ENCODE measurements around the gene AFAP1L2.

AFAP1L2 gene

GRCh38 chr10:114316744-114317143 is 87.6 kb downstream of the AFAP1L2 start:
- in situ Hi-C loops (cut with MboI; ENCODE audit: low sequenced_read_pairs), result loop anchor here (25.0 kb wide), 1 partner anchor 471 kb away; no protein-coding TSS in a partner anchor

GRCh38 chr10:114315566-114316420 is 88.5 kb downstream of the AFAP1L2 start:
- in situ Hi-C loops (cut with MboI; ENCODE audit: low sequenced_read_pairs), result loop anchor here (25.0 kb wide), 1 partner anchor 472 kb away; no protein-coding TSS in a partner anchor

- in situ Hi-C loops (cut with MboI; ENCODE audit: low sequenced_read_pairs), result loop anchor here (25.0 kb wide), 1 partner anchor 473 kb away; no protein-coding TSS in a partner anchor
These were observed 90.4 kb downstream of the AFAP1L2 start for GRCh38 chr10:114313866-114314265.

GRCh38 chr10:114313139-114313538 is 91.2 kb downstream of the AFAP1L2 start:
- in situ Hi-C loops (cut with MboI; ENCODE audit: low sequenced_read_pairs), result loop anchor here (25.0 kb wide), 1 partner anchor 474 kb away; no protein-coding TSS in a partner anchor

GRCh38 chr10:114311496-114312209 is 92.6 kb downstream of the AFAP1L2 start:
- in situ Hi-C loops (cut with MboI; ENCODE audit: low sequenced_read_pairs), result loop anchor here (25.0 kb wide), 1 partner anchor 476 kb away; no protein-coding TSS in a partner anchor

- in situ Hi-C loops (cut with MboI; ENCODE audit: low sequenced_read_pairs), result loop anchor here (25.0 kb wide), 1 partner anchor 476 kb away; no protein-coding TSS in a partner anchor
These were observed 93.3 kb downstream of the AFAP1L2 start for GRCh38 chr10:114311023-114311422.

- in situ Hi-C loops (cut with MboI; ENCODE audit: low sequenced_read_pairs), result loop anchor here (25.0 kb wide), 1 partner anchor 477 kb away; no protein-coding TSS in a partner anchor
These were observed 94.0 kb downstream of the AFAP1L2 start for GRCh38 chr10:114310346-114310745.

GRCh38 chr10:114309364-114309651 is 95.0 kb downstream of the AFAP1L2 start:
- in situ Hi-C loops (cut with MboI; ENCODE audit: low sequenced_read_pairs), result loop anchor here (25.0 kb wide), 1 partner anchor 478 kb away; no protein-coding TSS in a partner anchor

- in situ Hi-C loops (cut with MboI; ENCODE audit: low sequenced_read_pairs), result loop anchor here (25.0 kb wide), 1 partner anchor 479 kb away; no protein-coding TSS in a partner anchor
These were observed 95.6 kb downstream of the AFAP1L2 start for GRCh38 chr10:114308531-114309363.

GRCh38 chr10:114307731-114308130 is 96.6 kb downstream of the AFAP1L2 start:
- in situ Hi-C loops (cut with MboI; ENCODE audit: low sequenced_read_pairs), result loop anchor here (25.0 kb wide), 1 partner anchor 480 kb away; no protein-coding TSS in a partner anchor

GRCh38 chr10:114306116-114306973 is 98.0 kb downstream of the AFAP1L2 start:
- in situ Hi-C loops (cut with MboI; ENCODE audit: low sequenced_read_pairs), result loop anchor here (25.0 kb wide), 1 partner anchor 481 kb away; no protein-coding TSS in a partner anchor

- in situ Hi-C loops (cut with MboI; ENCODE audit: low sequenced_read_pairs), result loop anchor here (25.0 kb wide), 1 partner anchor 482 kb away; no protein-coding TSS in a partner anchor
These were observed 98.8 kb downstream of the AFAP1L2 start for GRCh38 chr10:114305521-114305925.

GRCh38 chr10:114304571-114305421 is 99.5 kb downstream of the AFAP1L2 start:
- in situ Hi-C loops (cut with MboI; ENCODE audit: low sequenced_read_pairs), result loop anchor here (25.0 kb wide), 1 partner anchor 483 kb away; no protein-coding TSS in a partner anchor

- in situ Hi-C loops (cut with MboI; ENCODE audit: low sequenced_read_pairs), result loop anchor here (25.0 kb wide), 1 partner anchor 483 kb away; no protein-coding TSS in a partner anchor
These were observed 100.2 kb downstream of the AFAP1L2 start for GRCh38 chr10:114304017-114304570.

- in situ Hi-C loops (cut with MboI; ENCODE audit: low sequenced_read_pairs), result loop anchor here (25.0 kb wide), 1 partner anchor 484 kb away; no protein-coding TSS in a partner anchor
These were observed 100.7 kb downstream of the AFAP1L2 start for GRCh38 chr10:114303556-114303955.

GRCh38 chr10:114301951-114302710 is 102.2 kb downstream of the AFAP1L2 start:
- in situ Hi-C loops (cut with MboI; ENCODE audit: low sequenced_read_pairs), result loop anchor here (25.0 kb wide), 1 partner anchor 485 kb away; no protein-coding TSS in a partner anchor

- in situ Hi-C loops (cut with MboI; ENCODE audit: low sequenced_read_pairs), result loop anchor here (25.0 kb wide), 1 partner anchor 486 kb away; no protein-coding TSS in a partner anchor
These were observed 103.1 kb downstream of the AFAP1L2 start for GRCh38 chr10:114301177-114301576.

All from HL-60/S4 treated with phorbol 12-myristate 13-acetate at 8.2 ng/mL for 4 days and 3 days (cell line).